Endometrial microvascular endothelial cells (primary cell): ENCODE results near the gene RFTN1. TPM values are rescaled to one million over a fixed set of nuclear protein-coding genes. Genes with fewer than 3 reads are reported as not detected.

Experiments used
- in situ Hi-C: cut with HindIII; loops from 2 replicates; pipeline ENCODE4 v1.10.0; 2017; ENCODE audit warnings: low sequenced_read_pairs, low pct_unique_long_range_greater_than_20kb; ENCODE audit errors: inconsistent ontology term
- total RNA-seq: library from RNA; depleted of rRNA; stranded (reverse); fragments of >200 nt; gene quantifications from one replicate; pipeline ENCODE4 v1.2.3, GENCODE V29; 2015; ENCODE audit errors: inconsistent ontology term

Gene RFTN1
- total RNA-seq, 1 donor from 2014 or later = 50.2 TPM

DNA sequence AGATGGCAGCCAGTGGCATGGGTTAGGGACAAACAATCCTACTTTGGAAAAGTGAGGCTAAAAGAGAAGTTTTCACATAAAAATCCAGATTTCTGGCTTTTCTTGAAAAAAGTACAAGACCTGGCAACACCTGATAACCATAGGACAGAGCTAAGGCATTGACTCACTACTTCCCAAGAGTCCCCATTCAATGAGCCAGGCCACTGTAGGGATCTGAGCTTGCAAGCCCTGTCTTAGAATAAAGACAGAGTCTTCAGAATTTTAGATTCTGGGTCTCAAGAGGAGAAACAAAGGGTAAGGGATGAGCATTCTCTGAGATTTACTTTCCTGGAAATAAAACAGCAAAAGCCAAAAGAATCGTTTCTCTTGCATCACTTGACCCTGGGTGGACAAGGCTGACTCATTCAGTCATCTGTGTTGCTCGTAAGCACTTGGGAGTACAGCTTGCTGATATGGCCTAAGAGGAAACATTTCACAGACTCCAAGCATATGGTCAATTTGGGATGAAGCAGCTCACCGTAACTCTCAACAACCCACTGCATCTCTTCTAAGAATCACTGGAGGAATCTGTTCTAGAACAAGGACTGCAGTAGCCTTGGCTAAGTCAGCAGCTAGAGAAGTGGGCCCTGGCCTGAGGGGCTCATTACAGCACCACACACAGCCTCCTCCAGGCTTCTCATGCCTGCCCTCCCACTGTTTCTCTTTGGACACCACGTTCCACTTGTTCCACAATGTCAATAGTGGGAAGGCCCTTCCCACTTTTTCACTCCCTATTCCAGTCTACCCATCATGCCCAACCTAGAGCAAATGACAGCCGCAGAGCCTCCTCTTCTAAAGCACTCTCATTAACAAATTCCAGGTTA is 86.2 kb downstream of the RFTN1 start:
- in situ Hi-C loops = no loop called here

DNA sequence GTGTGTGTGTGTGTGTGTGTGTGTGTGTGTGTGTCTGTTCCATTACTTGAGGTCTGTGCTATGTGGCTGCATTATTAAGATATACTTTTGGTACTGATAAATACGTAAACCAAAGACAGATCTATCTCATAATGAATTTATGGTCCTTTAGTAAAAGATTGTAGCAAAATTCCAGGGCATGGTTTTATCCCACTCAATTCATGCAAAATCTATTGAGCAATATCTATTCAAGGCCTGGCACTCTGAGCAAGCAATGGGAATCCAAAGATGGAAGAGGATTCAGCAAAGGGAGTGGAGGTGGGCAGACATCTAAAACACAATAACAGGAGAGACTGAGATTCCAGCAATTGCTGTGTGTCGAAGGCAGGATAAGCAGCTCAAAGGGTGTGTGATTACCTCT is 86.8 kb downstream of the RFTN1 start:
- in situ Hi-C loops = no loop called here

DNA sequence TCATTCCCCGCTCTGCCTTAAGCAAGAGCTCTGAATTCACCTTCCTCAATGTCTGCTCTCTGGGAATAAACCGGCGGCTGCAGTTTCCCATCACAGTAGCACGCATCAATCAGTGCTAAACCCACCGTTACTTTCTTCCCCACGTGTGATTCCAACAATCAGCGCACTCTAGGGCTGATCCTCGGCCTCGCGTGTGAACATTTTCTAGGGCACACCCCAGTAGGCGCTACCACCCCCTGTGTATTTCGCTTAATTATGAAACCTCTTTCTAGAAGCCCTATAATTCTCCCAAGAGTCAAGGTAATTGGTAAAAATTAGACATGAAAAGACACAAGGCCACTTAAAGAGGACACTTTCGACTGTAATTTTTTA is 87.5 kb downstream of the RFTN1 start:
- in situ Hi-C loops = no loop called here

DNA sequence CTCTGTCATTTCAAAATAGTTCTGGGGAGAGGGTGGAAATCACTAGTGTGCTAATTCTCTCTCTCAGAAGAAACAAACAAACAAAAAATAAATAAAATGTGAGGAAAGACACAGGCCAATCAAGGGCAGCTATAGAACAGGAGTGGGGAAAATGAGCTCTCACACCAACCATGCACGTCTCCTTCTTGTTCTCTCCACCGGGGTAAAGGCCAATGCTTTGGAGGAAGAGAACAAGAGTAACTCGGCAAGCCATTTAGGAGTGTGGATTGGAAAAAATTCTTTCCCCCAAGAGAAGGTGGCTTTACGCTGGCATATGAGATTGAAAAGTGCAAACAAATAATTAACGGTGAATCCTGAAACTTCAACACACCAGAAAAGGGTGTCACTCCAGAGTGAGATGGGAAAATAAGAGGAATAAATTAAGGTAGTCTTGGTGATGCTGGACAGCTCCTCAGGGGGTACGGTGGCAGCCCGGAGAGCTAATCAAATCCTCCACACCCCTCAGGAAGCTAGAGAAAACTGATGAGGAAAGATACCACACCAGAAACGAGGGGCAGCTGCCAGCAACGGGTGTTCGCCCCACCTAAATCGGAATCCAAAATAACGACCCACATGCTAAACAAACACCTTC is 88.0 kb downstream of the RFTN1 start:
- in situ Hi-C loops = no loop called here

DNA sequence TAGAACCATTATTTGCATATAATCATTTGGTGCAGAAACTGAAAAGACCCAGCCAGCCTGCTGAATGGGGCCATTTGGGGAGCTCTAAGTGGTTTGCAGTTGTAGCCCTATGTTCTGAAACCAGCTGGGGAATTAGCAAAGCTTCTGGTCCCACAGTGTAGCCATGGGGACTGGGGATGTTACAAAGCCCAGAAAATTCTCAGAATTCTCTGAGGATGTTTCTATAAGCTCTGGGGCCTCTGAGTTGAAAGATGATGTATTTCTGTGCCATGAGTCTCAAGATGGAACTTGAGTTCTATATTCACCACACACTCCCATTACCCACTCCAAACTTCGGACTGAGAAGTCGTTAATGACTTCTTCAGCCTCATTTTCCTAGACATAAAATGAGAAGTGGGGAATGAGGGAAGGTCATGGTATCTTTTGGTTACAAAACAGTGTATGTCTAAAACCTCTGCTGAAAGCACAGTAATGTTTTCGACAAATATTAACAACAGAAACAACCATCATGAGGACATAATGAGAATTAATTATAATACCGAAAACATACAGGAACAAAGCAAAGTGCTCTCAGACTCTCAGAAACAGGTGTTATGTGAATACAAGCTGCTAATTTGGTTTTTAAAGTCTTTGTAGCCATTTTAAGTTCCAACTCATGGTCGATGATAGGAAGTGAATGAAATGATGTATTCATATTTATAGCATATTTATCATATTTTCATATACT is 89.4 kb downstream of the RFTN1 start:
- in situ Hi-C loops = no loop called here

DNA sequence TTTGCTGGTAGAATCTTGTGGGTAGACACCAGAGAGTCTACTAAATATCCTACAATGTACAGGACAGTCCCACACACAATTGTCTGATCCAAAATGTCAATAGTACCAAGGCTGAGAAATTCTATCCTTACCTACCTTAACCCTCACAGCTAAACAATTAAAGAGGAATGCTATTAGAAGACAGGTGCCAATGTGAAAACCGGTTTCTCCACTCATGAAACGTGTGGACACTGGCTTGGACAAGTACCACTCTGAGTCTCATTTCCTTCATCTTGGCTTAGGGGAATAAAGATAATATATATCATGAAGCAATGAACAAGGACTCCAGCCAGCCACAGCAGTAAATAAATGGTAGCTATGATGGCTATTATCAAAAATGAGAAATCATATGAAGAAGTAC is 90.2 kb downstream of the RFTN1 start:
- in situ Hi-C loops = no loop called here

DNA sequence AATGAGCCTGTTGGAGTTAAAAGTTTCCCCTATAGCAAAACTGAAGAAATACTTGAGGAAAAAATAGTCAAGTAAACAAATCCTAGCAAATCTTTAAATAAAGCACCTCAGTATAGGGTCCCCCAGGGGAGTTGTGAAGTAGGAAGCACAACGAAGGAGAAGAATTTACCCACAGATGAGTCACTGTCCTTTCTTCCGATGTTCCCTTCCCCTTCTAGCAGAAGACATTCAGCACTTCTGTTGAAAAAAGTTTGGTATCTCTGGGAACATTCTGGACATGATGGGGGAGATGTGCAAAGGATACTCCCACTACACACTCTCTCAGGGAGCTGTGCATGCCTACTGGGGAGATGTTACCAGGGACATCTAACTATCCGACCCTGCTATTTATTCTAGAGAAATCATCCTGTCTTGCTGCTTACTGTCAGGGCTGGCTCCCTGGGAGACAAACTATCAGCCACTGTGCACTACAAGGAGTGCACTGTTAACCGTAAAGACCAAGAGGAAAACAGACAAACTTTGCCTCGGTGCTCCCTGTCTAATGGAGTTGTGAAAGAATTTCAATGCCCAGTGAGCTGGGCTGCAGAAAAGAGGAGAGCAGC is 93.8 kb downstream of the RFTN1 start:
- in situ Hi-C loops = no loop called here

DNA sequence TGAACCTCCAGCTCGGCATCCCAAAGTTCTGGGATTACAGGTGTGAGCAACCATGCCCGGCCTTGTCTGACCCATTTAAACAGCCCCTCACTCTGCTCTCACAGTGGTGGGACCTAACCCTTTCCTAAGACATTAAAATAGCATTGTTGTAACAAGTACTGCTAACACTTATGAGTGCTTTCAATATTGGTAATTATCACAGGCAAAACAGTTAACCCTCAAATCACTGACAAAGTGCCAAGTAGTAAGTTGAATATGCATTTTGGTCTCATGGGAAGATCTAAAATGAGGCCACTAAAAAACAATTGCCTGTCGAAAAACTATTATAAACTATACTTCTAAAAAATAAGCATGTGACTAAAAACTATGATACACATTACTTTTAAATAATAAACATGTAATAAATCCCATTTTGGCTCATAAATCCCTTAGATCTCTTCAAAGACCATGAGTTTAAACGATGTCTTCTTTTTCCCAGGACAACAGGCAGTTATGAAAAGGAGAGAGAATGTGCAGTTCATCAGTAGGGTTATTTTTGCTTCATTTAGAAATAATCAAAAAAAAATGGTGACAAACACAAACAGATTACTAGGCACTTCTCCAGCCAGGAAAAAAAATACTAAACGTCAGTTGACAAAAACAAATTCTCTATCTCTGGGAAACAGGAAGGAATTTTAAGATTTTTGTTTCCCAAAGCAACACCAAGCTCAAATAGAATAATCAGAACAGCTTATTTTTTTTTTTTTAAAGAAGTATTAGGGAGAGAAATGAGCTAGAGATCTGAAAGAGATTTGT is 95.4 kb downstream of the RFTN1 start:
- in situ Hi-C loops = no loop called here

DNA sequence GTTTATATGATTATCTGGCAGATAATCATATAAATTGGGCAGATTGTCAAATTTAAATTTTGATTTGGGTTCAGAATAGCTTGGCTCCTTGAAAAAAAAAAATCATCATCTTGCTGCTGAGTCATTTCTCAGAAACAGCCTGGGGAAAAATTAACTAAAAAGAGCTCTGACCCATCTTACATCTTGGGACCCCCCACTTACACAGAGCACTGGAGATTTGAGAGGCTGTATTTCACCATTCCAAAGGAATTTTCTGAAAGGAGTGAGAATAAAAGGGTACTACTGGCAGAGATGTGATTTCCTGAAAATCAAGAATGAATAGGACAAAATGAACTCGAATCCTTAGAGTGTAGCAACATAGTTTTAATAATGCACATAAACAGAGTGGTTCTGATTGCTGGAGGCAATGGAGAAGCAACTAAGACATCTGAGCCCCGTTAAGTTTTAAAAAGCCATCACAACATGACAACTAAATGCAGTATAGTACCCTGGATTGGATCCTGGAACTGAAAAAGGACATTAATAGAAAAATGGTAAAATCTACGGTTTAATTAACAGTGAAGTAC is 97.5 kb downstream of the RFTN1 start:
- in situ Hi-C loops = no loop called here

DNA sequence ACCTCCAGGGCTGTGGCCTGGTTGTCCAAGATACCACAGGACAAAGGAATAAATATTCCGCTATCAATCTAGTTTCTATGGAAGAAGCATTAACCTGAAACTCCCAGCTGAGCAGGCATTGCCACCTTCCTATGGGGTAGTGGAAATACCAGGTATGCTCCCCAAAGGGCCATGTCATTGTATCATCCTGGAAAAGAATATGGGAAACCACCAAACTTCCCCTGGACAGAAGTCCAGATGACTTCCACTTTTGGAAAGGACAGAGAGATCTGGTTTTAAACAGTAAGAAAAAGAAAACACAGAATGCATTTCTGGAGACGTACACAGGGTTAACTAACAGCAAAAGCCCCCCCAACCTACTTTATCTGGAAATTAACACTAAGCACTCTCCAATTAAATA is 100.2 kb downstream of the RFTN1 start:
- in situ Hi-C loops = no loop called here

DNA sequence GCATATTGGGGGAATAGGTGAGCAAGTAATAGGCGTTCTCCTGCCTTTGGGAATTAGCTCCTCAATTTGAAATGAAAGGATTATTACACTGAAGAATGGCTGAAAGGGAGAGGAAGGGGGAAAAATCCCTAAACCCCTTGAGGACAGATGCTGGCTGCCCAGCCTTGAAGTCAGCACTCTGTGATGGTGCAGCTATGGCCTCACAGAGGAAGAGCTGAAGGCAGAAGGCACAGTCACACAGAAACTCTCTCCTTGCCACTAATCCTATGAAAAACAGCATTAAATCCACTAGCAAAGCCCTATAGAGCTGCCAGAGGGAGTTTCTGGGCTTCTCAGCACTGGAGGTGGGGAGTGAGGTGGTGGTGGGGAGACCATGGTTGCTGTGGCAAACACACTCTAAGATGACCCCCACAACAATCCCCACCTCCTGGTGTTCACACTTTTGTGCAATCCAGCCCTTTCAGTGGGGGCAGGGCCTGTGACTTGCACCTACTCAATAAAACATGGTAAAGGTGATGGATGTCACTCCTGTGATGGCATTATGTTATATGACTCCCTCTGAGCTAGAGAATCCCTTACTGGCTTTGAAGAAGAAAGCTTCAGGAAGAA is 101.2 kb downstream of the RFTN1 start:
- in situ Hi-C loops = no loop called here

DNA sequence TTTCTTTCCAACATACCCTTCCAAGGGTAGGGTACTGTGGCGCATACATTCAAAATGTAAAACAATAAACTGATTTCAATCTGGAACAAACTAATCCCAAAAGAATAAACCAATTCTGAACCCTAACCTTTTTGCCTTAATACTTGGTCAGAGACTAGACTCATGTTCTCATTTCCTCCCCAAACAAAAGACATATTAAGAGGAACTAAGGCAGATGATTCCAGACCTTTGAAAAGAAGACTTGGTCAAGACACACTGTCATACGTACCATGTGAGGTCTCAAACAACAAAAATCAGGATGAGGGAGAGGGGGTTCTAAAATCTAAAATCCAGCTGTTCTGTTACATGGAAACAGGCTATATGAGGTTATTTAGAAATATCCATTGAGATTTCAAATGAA is 102.1 kb downstream of the RFTN1 start:
- in situ Hi-C loops = no loop called here

DNA sequence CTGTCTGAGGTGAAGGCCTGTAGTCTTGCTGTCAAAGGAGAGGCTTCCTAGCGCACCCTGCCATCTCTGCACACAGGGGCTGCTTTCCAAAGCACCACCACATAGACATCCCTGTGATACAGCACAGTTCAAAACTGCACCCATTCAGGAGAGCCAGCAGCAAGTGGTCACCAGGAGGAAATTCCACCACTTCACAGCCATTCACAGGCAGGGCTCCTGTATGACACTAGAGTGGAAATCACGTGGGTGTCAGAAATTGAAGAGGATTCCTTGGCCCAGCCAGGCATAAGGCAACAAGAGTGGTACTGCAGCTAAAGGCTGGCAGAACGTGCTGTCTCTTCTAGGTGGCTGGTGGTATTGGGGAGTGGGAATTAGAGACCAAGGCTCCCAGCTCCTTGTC is 102.8 kb downstream of the RFTN1 start:
- in situ Hi-C loops = no loop called here

DNA sequence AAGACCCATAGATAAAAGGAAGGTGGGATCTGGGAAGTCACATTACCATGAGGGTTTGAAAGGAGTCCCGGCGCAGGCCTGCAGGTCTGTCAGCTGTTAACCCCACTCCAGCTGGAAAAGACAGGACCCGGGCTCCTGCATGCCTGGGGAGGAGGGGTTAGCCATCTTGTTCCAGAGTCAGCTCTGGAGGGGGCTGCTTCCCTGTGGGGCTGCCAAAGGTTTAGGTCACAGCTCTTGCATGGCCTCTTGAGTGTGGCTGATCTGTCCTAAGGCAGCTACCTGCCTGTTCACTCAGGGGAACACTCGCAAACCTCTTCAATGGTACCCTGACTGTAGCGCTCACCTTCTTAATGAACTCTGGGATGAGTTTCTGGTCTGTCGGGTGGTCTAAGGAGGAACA is 104.5 kb downstream of the RFTN1 start:
- in situ Hi-C loops = no loop called here

DNA sequence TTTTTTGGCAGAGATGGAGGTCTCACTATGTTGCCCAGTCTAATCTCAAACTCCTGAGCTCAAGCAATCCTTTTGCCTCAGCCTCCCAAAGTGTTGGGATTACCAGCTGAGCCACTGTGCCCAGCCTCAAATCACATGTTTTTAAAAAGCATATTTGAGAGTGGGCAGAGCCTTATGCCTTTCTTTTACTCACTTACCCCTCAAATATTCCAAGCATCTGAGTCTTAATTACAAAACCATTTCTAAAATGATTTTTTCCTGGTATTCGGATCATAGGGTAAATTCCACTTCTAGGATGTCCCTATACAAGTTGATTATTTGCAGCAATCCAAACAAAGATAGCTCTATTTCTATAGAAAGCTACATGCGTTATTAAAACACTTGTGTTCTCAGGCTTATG is 106.1 kb downstream of the RFTN1 start:
- in situ Hi-C loops = no loop called here

DNA sequence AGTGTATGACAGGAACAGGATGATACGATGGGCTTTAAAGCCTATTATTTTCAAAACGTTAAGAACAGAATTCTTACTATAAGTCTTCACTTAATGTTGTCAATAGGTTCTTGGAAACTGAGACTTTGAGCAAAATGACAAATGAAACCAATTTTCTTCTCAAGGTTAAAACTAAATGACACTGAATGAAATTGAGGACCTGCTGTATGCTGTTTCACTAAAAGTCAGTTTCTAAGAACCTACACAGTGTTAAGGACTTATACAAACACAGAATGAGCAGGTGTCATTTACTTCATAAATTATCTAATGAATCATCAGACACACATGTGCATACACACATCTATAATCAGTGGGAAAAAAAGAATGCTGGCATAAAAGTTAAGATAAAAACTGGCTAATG is 106.9 kb downstream of the RFTN1 start:
- in situ Hi-C loops = no loop called here

DNA sequence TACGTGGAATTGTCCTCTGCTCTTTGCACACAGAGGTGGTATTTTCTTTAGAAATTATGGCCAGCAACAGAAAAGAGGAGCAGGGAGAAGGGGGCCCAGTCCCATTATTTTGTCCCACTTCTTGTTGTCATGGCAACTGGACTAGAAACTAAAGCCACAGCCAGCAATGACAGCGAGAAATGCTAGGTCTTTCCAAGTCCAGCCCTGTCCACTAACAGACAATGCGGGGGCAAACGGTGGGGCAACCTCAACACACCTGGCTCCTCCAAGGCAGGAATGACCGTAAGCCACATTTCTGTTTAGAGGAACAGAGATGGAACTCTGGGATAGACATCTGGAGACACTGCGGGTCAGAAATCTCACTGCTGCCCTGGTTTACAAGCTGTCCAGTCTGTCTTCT is 107.3 kb downstream of the RFTN1 start:
- in situ Hi-C loops = no loop called here

DNA sequence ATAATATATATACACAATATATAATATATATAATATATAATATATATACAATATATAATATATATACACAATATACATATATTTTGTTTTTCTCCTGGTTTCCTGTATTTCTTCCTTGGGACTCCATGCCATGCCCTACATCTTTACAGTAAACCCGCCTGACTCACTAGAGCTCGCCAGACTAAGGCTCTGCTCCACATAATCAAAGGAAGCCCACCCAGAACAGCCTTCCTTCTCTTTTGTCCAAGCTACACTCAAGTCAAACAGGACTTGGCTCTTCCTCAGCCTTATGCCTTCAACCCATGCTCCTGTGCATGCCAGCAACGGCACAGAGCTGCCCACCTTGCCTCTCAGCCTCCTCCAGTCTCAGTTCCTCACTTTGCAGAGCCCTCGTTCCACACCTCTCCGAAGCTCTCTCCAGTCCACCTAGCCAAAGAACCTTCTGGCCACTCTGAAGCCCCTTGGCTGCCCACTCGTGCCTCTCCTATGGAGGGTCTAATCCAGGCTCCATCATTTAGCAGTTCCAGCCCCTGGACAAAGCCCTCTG is 109.1 kb downstream of the RFTN1 start:
- in situ Hi-C loops = no loop called here
